H9 (cell line): ENCODE results near the gene CACNA1I. TPM values are rescaled to one million over a fixed set of nuclear protein-coding genes. Genes with fewer than 3 reads are reported as not detected.

Experiments used
- DNase-seq: peaks from one replicate; pipeline ENCODE4 v3.0.0-alpha.2; 2017
- H2AFZ ChIP-seq: one replicate; pipeline ENCODE4 v1.6.1; 2013; ENCODE audit warnings: mild to moderate bottlenecking, low read length, control low read depth, moderate library complexity
- H2AK5ac ChIP-seq: 2 replicates; pipeline ENCODE4 v1.6.1; 2013; ENCODE audit warnings: low read length, control low read depth, mixed read lengths; ENCODE audit not compliant: insufficient read length
- H2BK120ac ChIP-seq: one replicate; pipeline ENCODE4 v1.6.1; 2013; ENCODE audit warnings: low read depth, mild to moderate bottlenecking, low read length, control low read depth, inconsistent platforms; ENCODE audit not compliant: poor library complexity, severe bottlenecking
- H2BK12ac ChIP-seq: 2 replicates; pipeline ENCODE4 v1.6.1; 2013; ENCODE audit warnings: low read length, control low read depth, mixed read lengths, low read depth; ENCODE audit not compliant: insufficient read length
- H2BK15ac ChIP-seq: 2 replicates; pipeline ENCODE4 v1.6.1; 2013; ENCODE audit warnings: low read depth, low read length, control low read depth
- H2BK20ac ChIP-seq: one replicate; pipeline ENCODE4 v1.6.1; 2013; ENCODE audit warnings: low read depth, mild to moderate bottlenecking, low read length, control low read depth, inconsistent platforms; ENCODE audit not compliant: poor library complexity, severe bottlenecking
- H2BK5ac ChIP-seq: 2 replicates; pipeline ENCODE4 v1.6.1; 2013; ENCODE audit warnings: low read length, control low read depth, mixed read lengths; ENCODE audit not compliant: insufficient read length
- H3K14ac ChIP-seq: 2 replicates; pipeline ENCODE4 v1.6.1; 2013; ENCODE audit warnings: low read length, control low read depth; ENCODE audit not compliant: insufficient read depth
- H3K18ac ChIP-seq: 2 replicates; pipeline ENCODE4 v1.6.1; 2013; ENCODE audit warnings: low read depth, mild to moderate bottlenecking, mixed read lengths, low read length, control low read depth; ENCODE audit not compliant: insufficient read length
- H3K23ac ChIP-seq: 2 replicates; pipeline ENCODE4 v1.6.1; 2013; ENCODE audit warnings: low read length, control low read depth, mixed read lengths, low read depth; ENCODE audit not compliant: insufficient read length
- H3K23me2 ChIP-seq: 2 replicates; pipeline ENCODE4 v1.6.1; 2013; ENCODE audit warnings: low read depth, mild to moderate bottlenecking, mixed read lengths, low read length, control low read depth; ENCODE audit not compliant: insufficient read length, poor library complexity, severe bottlenecking
- H3K27ac ChIP-seq: 2 replicates; pipeline ENCODE4 v1.5.1; 2013; ENCODE audit warnings: low read length, control low read depth, mixed read lengths, low read depth; ENCODE audit not compliant: insufficient read length
- H3K27me3 ChIP-seq: 2 replicates; pipeline ENCODE4 v1.6.1; 2013; ENCODE audit warnings: low read length, control low read depth, inconsistent platforms; ENCODE audit not compliant: insufficient read depth
- H3K4ac ChIP-seq: 2 replicates; pipeline ENCODE4 v1.6.1; 2013; ENCODE audit warnings: low read depth, mild to moderate bottlenecking, control low read depth, inconsistent platforms, low read length, moderate library complexity
- H3K4me1 ChIP-seq: 2 replicates; pipeline ENCODE4 v1.6.1; 2013; ENCODE audit warnings: low read length, control low read depth, inconsistent platforms; ENCODE audit not compliant: insufficient read depth
- H3K4me2 ChIP-seq: 2 replicates; pipeline ENCODE4 v1.6.1; 2013; ENCODE audit warnings: low read length, control low read depth, mixed read lengths; ENCODE audit not compliant: insufficient read length, insufficient read depth
- H3K56ac ChIP-seq: 2 replicates; pipeline ENCODE4 v1.6.1; 2013; ENCODE audit warnings: low read depth, mild to moderate bottlenecking, mixed read lengths, low read length, control low read depth; ENCODE audit not compliant: insufficient read length
- H3K79me1 ChIP-seq: 2 replicates; pipeline ENCODE4 v1.6.1; 2013; ENCODE audit warnings: low read depth, mild to moderate bottlenecking, moderate library complexity, low read length, control low read depth, inconsistent platforms; ENCODE audit not compliant: insufficient read depth, poor library complexity, severe bottlenecking
- H3K79me2 ChIP-seq: 2 replicates; pipeline ENCODE4 v1.6.1; 2013; ENCODE audit warnings: low read length, control low read depth, inconsistent platforms; ENCODE audit not compliant: insufficient read depth
- H3K9ac ChIP-seq: 2 replicates; pipeline ENCODE4 v1.6.1; 2013; ENCODE audit warnings: low read length, control low read depth, mixed read lengths; ENCODE audit not compliant: insufficient read length; ENCODE audit errors: extremely low read depth
- H3K9me3 ChIP-seq: one replicate; pipeline ENCODE4 v1.6.1; 2013; ENCODE audit warnings: low read depth, low read length, inconsistent platforms; ENCODE audit not compliant: control insufficient read depth
- H3T11ph ChIP-seq: one replicate; pipeline ENCODE4 v1.6.1; 2013; ENCODE audit warnings: mild to moderate bottlenecking, low read length, control low read depth, inconsistent platforms
- H4K20me1 ChIP-seq: one replicate; pipeline ENCODE4 v1.6.1; 2013; ENCODE audit not compliant: control insufficient read depth, insufficient read length, insufficient read depth
- H4K5ac ChIP-seq: 2 replicates; pipeline ENCODE4 v1.6.1; 2013; ENCODE audit warnings: low read depth, mild to moderate bottlenecking, mixed read lengths, low read length, control low read depth; ENCODE audit not compliant: insufficient read length
- H4K8ac ChIP-seq: replicated peaks from 2 replicates; pipeline ENCODE4 v1.6.1; 2013; ENCODE audit warnings: low read length, control low read depth, mixed read lengths, low read depth; ENCODE audit not compliant: insufficient read length
- H4K91ac ChIP-seq: 2 replicates; pipeline ENCODE4 v1.6.1; 2013; ENCODE audit warnings: low read depth, mild to moderate bottlenecking, moderate library complexity, mixed read lengths, low read length, control low read depth; ENCODE audit not compliant: insufficient read length
- H3K27ac Mint-ChIP-seq, 3 experiments: 2 replicates in 2 of 3; 3 replicates in 1 of 3; pipeline ENCODE4 v1.8.0; 2020 to 2021; ENCODE audit warnings: mixed read lengths in 3 of 3, mild to moderate bottlenecking in 1 of 3, moderate library complexity in 1 of 3
- H3K27me3 Mint-ChIP-seq: 2 replicates; pipeline ENCODE4 v1.8.0; 2021; ENCODE audit warnings: low read depth, mild to moderate bottlenecking, moderate library complexity, mixed read lengths
- H3K36me3 Mint-ChIP-seq, 3 experiments: 2 replicates in 2 of 3; 3 replicates in 1 of 3; pipeline ENCODE4 v1.8.0; 2020 to 2021; ENCODE audit warnings: low read depth in 3 of 3, mixed read lengths in 3 of 3; ENCODE audit not compliant: insufficient read depth in 1 of 3
- H3K4me1 Mint-ChIP-seq, 2 experiments: 2 replicates each; pipeline ENCODE4 v1.8.0; 2020; ENCODE audit warnings: mixed read lengths in 2 of 2
- H3K4me3 Mint-ChIP-seq, 2 experiments: 2 replicates in 1 of 2; 3 replicates in 1 of 2; pipeline ENCODE4 v1.8.0; 2020 to 2021; ENCODE audit warnings: mild to moderate bottlenecking in 2 of 2, mixed read lengths in 2 of 2, moderate library complexity in 1 of 2
- H3K9me3 Mint-ChIP-seq, 2 experiments: 2 replicates in 1 of 2; 3 replicates in 1 of 2; pipeline ENCODE4 v1.8.0; 2020; ENCODE audit warnings: mild to moderate bottlenecking in 2 of 2, mixed read lengths in 2 of 2, moderate library complexity in 1 of 2
- CTCF ChIP-seq: fragments of 200-600 bp; sonication (generic); conservative IDR thresholded peaks from 3 replicates; pipeline ENCODE4 v1.8.0; 2021; ENCODE audit warnings: antibody characterized with exemption, mild to moderate bottlenecking
- WGBS: extraction: QIAGEN DNeasy Blood & Tissue Kit; methylation state at CpG from one replicate; pipeline ENCODE4 v1.1.7; 2013; ENCODE audit warnings: missing lambda C conversion rate, low lambda C conversion rate, mixed read lengths; ENCODE audit not compliant: insufficient read length; ENCODE audit errors: extremely low coverage; 5-methylcytosine and 5-hydroxymethylcytosine counted together
- total RNA-seq: library from RNA; stranded (reverse); gene quantifications from 2 replicates; pipeline ENCODE4 v1.2.1, GENCODE V29; 2021

CACNA1I gene
- total RNA-seq, 1 experiment from 2014 or later = 0.50 TPM

- H3T11ph ChIP-seq = no peak overlapping the region
- no peak overlapping the region for H2AK5ac ChIP-seq
- H2BK15ac ChIP-seq = no peak overlapping the region
- no peak overlapping the region for H4K8ac ChIP-seq
- H3K23me2 ChIP-seq = no peaks in the 10 kb centered on the region
- DNase-seq = no peak
- no peaks in the 10 kb centered on the region for H3K27me3 ChIP-seq
- no peak overlapping the region for H4K91ac ChIP-seq
- H2BK12ac ChIP-seq = no peak overlapping the region
- no peak overlapping the region for H3K27ac ChIP-seq
- no peak overlapping the region for H3K56ac ChIP-seq
- H2BK5ac ChIP-seq = no peak overlapping the region
- H3K79me2 ChIP-seq = no peaks in the 10 kb centered on the region
- H3K18ac ChIP-seq = no peak overlapping the region
- Mint-ChIP-seq H3K27me3 (no peaks in the 10 kb centered on the region; the same call in 1 of the 2 replicates), H3K4me1 (peaks cover 0 to 4% of the 10 kb centered on the region in 2 experiments; a peak in 1 of 4 replicates), H3K4me3 (no peak overlapping the region), H3K9me3 (no peaks in the 10 kb centered on the region), H3K27ac (no peak overlapping the region), H3K36me3 (no peaks in the 10 kb centered on the region)
- no peak overlapping the region for H2AFZ ChIP-seq
- H3K9ac ChIP-seq = no peak overlapping the region
- no peak for TF ChIP-seq CTCF
- no peaks in the 10 kb centered on the region for H3K79me1 ChIP-seq
- H3K4me1 ChIP-seq = no peaks in the 10 kb centered on the region
- H4K5ac ChIP-seq = no peak overlapping the region
- H2BK120ac ChIP-seq = no peak overlapping the region
- no peak overlapping the region for H3K23ac ChIP-seq
- no peaks in the 10 kb centered on the region for H4K20me1 ChIP-seq
- WGBS = no CpG with 5 or more reads among the region's 35 CpGs
- H2BK20ac ChIP-seq = no peak overlapping the region
- no peaks in the 10 kb centered on the region for H3K9me3 ChIP-seq
- H3K4ac ChIP-seq = no peak overlapping the region
- no peak overlapping the region; the same call in 1 of the 2 replicates for H3K14ac ChIP-seq
- H3K4me2 ChIP-seq = no peak overlapping the region
These were observed 77.5 kb downstream of the CACNA1I start for GRCh38 chr22:39647836-39648629.
